GM13976 (cell line): ENCODE results near the gene RNF187.

Source experiments
- DNase-seq: peaks from one replicate; pipeline ENCODE4 v3.0.0; 2012; ENCODE audit warnings: low spot score
- CTCF ChIP-seq: IDR thresholded peaks from 2 replicates; pipeline ENCODE4 v1.5.1; 2012; ENCODE audit warnings: borderline replicate concordance, mild to moderate bottlenecking; ENCODE audit not compliant: insufficient read depth; ENCODE audit errors: extremely low read depth, missing control alignments, control extremely low read depth
- in situ Hi-C: fragments of 300-500 bp; cut with MboI; formaldehyde crosslinking; loops from one replicate; pipeline ENCODE4 v1.12.0; 2022; ENCODE audit warnings: low sequenced_read_pairs, mixed read lengths, inconsistent platforms; ENCODE audit not compliant: unreplicated experiment

Gene RNF187

DNA sequence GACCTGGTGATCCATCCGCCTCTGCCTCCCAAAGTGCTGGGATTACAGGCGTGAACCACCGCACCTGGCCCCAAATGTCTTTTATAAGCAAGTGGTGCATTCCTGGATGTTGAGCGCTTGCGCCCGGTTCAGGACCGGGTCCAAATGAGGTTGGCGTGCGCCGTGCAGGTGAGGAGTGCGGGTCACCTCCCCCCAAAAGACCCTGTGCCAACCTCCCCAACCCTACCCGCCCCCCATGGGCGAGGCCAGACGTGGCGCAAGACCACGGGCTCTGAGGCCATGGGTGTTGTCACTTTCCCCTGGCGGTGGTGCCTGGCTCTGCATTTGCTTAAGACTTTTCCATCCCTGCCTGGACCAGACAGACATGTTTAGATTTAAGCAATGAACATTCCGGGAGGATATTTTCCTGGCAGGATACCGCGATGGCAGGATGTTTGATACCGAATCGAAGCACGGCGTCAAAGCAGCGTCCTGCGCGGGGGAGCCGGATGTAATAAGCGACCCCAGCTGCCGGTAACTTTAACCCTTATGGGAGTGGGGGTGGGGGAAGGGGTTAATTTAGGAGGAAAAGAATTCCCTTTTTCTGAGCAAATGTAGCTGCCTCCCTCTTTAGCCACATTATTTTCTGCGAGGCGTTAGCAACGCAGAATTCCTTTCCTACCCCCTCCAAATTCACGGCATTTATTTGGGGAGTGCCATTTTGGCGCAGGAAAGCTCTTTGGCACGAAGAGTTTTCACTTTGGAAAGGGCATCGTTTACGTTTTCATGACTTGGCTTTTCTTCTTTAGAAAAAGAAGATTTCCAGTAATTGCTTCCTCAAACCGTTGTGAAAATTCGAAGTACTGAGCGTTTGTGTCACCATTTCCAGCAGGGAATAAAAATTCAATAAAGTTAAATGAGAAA is 27.8 kb upstream of the RNF187 start:
- peak; percentile 66 for TF ChIP-seq CTCF
- peak; percentile 75 for DNase-seq
- in situ Hi-C loops, result no loop called here

- no peak for TF ChIP-seq CTCF
- no peak for DNase-seq
- in situ Hi-C loops, result no loop called here
Measured at GRCh38 chr1:228460821-228461220, 26.4 kb upstream of the RNF187 start.

GRCh38 chr1:228462560-228462959 is 24.6 kb upstream of the RNF187 start:
- in situ Hi-C loops, result no loop called here
- no peak for TF ChIP-seq CTCF

GRCh38 chr1:228463009-228463558 is 24.1 kb upstream of the RNF187 start:
- in situ Hi-C loops, result no loop called here
- TF ChIP-seq CTCF, result no peak
- no peak for DNase-seq

More at GRCh38 chr1:228462560-228462959, 24.6 kb upstream of the RNF187 start:
- no peak for DNase-seq

GRCh38 chr1:228463559-228464455 is 23.4 kb upstream of the RNF187 start:
- DNase-seq, result peak; percentile 68
- no peak for TF ChIP-seq CTCF
- in situ Hi-C loops, result no loop called here

GRCh38 chr1:228464487-228464983 is 22.6 kb upstream of the RNF187 start:
- DNase-seq, result peak; percentile 81
- in situ Hi-C loops, result no loop called here
- no peak for TF ChIP-seq CTCF
